Mammary epithelial cell (primary cell): Measurements from ENCODE around the gene BEGAIN.

Source experiments
- CTCF ChIP-seq, 2 donors: IDR thresholded peaks in 1 of 2; conservative IDR thresholded peaks in 1 of 2; 2 replicates each; pipeline ENCODE4 v1.5.1; 2011 to 2012; ENCODE audit warnings: inconsistent platforms in 2 of 2, low read length in 2 of 2, mild to moderate bottlenecking in 2 of 2, control low read depth in 1 of 2, low read depth in 1 of 2; ENCODE audit not compliant: insufficient read depth in 1 of 2; ENCODE audit errors: extremely low read depth in 1 of 2
- EZH2 ChIP-seq: IDR thresholded peaks from 2 replicates; pipeline ENCODE4 v1.6.1; 2012; ENCODE audit warnings: low read length, inconsistent platforms, borderline replicate concordance

GRCh38 chr14:100614803-100615202, 27.6 kb upstream of the BEGAIN start:
- TF ChIP-seq CTCF (conservative IDR thresholded peaks at IDR 0.05 in 1 of 2, IDR thresholded peaks at IDR 0.05 in 1 of 2; ENCODE audit: extremely low read depth in 1 of 2, insufficient read depth in 1 of 2, low read depth in 1 of 2, low read length in 2 of 2): no peak
- TF ChIP-seq EZH2: no peak
